GM18907 (cell line): ENCODE measurements around the gene CRB1.

Experiments
- ATAC-seq: cut with Tn5 transposase; IDR thresholded peaks from one replicate; pipeline ENCODE4 v1.9.1; 2021; ENCODE audit warnings: mild to moderate bottlenecking, moderate library complexity; ENCODE audit not compliant: unreplicated experiment

CRB1 gene

DNA sequence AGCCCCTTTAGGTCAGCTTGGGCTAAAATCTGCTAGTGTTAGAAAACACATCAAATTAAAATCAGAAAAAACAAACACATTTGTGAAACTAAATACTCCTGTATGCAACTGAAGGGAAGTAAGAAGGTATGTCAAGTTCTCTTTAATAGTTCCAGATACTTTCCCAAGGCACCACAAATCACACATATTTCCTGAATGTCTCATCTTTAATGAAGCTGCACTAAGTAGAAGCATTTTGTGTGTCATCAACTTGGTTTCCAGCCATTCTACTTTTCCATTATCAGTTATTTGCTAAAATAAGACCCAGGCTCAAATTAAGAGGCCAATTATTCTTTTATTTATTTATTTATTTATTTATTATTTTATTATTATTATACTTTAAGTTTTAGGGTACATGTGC, 34.7 kb downstream of the CRB1 start:
- ATAC-seq, result no peak

DNA sequence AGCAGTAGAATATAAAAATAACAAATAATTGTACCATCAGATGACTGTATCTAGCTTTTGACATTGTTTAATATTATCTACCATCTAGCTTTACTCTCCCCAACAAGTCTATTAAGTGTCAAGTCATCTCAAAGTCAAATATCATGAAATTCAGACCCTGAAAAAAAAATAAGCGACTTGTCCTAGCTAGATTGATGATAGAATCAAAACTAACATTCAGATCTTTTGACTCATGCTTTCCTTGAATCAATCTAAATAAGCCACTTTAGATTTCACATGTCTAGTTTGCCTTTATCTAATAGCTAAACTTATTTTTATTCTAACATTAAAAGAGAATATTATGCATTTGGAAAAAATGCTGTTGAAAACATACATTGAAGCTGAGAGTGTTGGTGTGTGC, 35.4 kb downstream of the CRB1 start:
- ATAC-seq, result no peak

DNA sequence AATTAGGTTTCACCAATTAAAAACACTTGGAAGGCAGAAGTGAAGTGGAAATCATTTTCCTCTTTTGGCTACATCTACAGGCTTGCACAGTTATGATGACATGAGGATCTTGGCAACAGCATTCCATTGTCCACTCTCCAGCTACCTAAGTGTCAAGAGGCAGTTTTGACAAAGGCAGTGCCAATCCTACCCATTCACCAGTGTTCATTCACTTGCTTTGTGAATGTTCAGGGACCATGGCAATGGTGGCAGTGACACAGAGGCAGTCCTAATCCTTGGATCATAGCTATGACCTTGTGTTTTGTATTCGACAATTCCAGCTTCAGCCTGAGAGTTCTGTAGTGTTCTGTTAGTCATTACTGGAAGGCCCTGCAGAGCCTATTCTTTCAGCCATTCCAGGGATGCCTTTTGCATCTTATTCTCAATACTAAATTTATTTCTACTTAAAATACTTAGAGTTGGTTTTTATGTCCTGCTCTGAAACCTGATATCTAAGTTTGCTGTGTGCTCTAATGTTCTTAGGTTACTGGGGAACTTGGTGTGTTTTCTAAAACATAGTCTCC, 36.7 kb downstream of the CRB1 start:
- no peak for ATAC-seq

DNA sequence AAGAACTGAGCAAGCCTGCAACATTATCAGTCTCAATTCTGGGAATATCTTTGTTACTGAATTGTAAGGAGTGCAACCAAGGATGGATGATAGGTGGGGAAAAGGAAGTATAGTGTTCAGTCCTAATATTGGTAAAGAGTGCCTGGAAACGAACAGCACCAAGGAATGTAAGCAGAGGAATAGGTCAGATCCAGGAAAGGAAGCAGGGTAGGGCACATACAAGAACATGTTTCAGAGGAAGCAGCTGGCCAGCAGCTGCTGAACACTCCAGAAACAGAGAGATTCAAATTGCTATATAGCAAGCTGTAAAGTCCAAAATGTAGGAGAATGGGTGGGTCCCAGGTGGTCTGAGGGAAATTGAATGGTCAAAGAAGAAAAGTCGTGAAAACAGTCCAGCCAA, 37.9 kb downstream of the CRB1 start:
- no peak for ATAC-seq

DNA sequence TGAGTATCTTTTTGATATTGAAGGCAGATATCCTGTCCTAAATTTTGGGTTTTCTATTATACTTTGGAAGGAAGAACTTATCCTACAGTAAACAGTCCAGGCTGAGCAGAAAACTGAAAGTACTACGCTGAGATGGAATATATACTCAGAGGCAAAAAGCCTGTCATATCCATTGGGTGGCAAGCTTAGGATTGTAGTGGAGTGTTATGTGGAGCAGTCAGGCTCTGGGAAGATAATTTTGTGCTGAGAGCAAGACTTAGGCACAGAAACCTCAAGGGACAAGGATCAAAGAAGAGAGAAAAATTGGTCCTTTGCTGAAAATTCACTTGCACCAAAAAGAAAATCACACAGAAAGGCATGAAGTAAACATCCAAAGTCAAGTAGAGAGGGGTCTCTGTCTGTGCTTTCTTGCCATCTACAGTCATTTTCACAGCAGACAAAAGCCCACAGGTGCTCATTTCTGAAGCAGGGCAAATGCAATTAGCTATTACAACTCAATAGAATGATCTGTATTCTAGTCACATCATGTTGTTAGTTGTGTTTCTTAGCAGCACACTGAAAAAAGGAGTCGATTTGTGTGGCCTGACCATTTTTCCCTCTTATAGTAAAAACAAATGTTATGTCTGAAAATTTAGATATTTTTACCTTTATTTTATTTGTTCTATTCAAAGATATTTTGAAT, 38.5 kb downstream of the CRB1 start:
- ATAC-seq, result no peak

DNA sequence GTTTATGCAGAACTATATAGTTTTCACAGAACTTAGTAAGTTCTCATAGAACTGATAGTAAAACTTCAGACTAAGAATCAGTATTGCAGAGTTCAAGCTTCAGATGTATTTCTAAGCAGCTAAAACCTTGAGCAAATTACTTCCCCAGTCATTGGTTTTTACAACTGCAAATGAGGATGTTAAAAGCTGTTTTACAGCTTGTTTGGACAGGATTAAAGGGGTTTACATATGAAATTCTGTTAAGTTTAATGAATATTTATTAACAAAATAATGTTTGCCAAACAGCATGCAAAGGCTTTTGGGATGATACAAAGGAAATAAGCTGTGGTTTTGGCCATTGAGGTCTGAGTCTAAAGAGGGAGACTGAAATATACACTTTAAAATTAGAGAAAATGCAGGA, 39.1 kb downstream of the CRB1 start:
- no peak for ATAC-seq

DNA sequence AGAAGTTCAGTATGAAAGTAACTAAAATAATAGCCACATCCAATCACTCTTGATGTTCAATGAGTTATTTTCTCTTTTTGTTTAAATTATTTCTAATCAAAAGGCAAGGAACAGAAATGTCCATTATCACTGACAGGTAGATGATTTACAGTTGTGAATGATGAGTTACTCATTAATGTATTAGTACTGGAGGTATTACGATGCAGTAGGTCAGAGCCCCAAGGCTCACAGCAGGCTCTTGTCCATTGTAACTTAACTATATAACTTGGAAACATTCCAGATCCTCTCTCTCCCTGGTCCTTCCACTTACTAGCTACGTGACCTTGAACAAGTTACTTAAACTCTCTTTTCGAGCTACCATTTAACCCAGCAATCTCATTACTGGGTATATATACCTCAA, 39.5 kb downstream of the CRB1 start:
- no peak for ATAC-seq

DNA sequence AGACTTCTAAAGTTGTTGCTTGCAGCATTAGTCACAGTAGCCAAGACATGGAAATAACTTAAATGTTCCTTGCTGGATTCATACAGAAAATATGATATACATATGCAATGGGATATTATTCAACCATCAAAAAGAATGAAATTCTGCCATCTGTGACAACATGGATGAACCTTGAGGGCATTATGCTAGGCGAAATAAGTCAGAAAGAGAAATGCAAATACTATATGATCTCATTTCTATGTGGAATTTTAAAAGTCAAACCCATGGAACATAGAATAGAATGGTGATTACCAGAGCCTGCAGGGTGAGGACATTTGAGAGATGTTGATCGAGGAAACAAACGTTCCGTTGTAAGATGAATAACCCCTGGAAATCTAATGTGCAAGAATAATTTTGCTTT, 43.0 kb downstream of the CRB1 start:
- ATAC-seq, result no peak

DNA sequence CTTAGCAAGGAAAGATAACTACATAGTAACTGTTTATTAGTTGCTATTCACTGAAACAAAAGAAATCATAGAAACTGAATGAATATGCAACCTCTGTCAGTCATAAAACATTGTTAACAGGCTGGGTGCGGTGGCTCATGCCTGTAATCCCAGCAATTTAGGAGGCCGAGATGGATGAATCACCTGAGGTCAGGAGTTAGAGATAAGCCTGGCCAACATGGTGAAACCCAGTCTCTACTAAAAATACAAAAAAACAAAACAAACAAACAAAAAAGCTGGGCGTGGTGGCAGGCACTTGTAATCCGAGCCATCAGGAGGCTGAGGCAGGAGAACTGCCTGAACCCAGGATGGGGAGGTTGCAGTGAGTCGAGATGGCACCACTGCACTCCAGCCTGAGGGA, 44.1 kb downstream of the CRB1 start:
- no peak for ATAC-seq

DNA sequence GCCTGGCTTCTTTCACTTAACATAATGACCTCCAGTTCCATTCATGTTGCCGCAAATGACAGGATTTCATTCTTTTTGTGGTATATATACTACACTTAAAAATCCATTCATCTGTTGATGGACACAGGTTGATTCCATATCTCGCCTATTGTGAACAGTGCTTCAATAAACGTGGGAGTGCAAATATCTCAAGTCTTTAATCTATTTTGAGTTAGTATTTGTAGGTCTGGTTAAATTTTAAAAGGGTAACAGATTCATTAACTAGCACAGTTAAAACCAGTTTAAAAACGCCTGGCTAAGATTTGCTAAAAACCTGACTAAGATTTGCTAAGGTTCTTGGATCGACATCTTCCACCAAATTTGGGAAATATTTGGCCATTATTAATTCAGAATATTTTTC, 45.7 kb downstream of the CRB1 start:
- ATAC-seq, result no peak

DNA sequence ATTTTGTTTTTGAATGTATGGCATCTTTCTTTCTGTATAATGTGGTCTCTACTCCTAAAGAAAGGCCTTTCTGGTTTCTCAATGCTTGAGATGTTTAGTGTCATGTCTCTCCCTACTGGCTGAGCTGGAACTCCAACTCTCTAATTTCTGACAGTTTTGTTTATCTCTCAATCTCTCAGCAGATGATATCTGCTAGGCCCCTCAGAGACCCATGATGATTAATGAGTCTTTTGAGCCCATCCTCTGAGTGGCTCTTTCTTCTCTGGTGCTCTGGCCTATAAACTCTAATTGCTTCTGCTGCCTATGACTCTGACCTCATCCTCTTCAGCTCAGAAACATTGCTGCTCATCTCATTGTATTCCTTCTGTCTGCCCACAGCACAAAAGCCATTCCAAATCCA, 46.6 kb downstream of the CRB1 start:
- no peak for ATAC-seq

DNA sequence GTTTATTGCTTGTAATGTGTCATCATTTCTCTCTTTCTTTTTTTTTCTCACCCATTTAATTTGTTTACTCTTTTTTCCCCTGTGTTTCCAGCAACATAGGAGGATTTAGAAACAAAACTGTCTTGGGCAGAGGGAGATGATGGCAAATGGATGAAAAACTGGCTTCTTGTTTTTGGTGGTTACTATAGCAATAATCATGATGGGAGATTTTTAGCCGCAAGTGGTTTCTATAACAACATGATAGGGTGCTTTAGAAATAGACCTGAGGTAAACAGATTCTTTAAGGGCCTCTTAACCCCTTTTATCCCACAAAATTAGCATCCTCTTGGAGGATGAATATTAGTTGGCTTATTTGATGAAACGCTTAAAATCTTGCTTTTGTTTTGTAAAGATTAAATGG, 51.6 kb downstream of the CRB1 start:
- ATAC-seq, result no peak

DNA sequence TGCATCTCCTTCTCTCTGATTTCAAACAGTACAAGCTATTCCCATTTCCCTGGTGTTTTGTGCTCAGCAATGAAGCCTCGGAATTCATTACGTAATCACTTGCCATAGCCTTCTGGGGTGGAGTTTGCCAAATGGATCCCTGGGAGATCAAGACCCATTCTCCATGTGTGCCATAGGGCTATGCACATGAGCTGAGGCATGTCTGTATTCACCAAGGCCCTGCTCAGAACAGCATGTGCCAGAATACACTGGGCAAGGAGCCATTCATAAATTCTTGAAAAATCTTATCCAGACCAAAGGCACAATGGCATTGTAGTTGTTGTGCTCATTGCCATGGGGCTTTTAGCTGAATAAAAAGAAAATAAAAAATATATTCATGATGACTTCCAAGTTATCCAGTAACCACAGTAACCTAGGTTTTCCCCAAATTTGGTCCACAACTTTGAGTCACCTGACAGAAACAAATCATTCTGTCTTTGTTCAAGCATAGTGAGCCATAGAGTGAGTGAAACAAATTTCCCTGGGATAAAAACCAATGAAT, 53.0 kb downstream of the CRB1 start:
- no peak for ATAC-seq

DNA sequence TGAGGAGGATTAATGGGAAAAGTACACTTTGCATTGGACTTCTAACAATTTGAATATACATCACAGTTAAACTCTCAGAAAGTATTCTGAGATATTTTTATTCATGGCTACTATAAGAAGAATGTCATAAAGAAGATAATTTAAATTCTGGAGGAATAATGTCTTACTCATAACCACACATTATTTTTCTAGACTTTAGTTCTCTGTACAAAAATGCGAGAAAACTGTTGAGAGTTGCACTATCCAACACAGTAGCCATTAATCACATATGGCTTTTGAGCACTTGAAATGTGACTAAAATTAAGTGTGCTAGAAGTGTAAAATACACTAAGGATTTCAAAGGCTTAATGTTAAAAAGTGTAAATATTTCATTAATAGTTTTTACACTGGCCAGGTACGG, 53.8 kb downstream of the CRB1 start:
- ATAC-seq, result no peak

DNA sequence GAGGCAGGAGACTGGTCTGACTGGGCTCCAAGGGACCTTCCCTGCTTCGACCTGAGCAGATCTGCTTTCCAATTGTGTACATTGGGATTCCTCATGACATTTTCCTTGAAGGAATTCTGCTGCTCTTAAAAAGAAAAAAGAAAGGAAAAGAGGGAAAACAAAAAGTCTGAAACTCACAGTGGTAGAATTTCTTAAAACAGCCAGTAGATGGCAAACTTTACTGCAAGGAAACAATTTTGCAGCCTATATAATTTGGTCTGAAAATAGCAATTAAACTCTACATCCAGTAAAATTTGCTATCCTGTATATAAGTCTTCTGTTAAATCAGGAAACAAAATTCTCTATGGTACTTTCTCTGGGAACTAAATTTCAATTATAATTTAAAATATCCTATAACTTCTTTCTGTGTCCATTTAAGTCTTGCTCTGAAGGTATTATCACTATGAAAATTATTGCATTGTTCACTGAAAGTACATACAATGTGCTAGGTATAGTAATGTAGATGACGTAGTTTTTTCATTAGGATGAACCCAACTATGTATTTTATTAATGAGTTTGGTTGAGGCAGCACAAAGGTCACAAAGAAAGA, 59.8 kb downstream of the CRB1 start:
- ATAC-seq, result no peak

DNA sequence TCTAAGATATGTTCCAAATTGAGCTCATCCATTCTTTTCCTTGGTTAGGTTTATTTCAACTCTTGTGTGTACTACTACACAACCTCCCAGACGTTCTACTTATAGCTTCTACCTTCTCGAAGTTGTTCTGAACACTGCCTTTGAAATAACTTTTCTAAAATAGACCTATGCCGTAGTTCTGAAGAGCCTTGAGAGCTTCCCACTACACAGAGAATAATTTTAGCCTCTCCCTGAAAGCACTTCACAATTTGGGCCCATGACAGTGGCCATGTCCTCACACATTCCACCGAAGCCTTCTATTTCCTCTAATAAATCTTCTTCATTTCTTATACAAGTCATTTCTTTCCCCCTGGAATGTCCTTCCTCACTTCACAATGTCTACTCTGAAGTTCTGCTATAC, 62.2 kb downstream of the CRB1 start:
- no peak for ATAC-seq

DNA sequence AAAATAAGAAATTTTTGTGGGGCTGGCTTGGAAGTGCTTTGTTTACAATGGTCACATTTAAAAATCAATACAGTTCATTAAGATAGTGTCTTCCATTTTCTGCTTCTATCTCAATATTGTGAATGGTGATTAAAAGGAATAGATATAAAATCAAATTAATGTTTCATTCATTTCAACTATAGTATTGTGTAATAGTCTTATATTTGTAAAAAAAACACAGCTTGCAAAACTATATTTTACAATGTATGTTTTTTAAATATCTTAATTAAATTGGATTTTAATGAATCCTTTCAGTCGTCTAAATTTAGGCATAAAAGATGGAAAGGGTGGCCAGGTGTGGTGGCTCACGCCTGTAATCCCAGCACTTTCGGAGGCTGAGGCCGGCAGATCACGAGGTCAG, 63.5 kb downstream of the CRB1 start:
- ATAC-seq, result no peak

DNA sequence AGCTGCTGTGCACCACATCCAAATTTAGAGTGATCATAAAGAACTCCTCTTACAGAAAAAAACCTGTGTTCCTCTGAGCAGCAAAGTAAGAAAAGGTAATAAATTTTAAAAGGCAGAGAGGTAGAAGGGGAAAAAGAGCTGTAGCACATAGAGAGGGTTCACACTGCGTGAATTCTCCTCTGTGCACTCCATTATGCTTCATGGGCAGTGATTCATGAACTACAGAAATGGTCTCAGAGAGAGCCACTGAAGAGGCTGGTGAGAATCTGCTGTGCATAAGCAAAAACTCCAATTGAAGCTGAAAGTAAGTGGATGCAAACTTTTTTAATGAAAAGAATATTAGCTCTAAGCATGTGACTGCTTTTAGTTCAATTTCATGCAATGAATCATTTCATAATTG, 65.0 kb downstream of the CRB1 start:
- no peak for ATAC-seq

DNA sequence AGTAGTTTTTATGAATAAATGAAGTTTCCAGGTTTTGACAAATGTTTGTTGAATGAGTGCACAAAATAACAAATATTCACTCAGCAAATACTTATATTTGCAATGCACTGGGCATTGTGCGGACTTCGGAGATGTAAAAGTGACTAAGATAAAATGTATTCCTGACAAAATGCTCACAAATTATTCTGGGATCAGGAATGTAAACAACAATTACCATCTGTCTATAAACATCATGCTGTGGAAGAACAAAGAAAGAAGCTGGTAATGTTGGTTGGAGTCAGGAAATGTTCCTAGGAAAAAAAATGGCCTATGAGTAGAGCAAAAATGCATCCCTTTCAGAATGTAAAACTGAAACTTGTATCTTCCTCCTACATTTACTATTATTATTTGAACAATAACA, 68.5 kb downstream of the CRB1 start:
- no peak for ATAC-seq

DNA sequence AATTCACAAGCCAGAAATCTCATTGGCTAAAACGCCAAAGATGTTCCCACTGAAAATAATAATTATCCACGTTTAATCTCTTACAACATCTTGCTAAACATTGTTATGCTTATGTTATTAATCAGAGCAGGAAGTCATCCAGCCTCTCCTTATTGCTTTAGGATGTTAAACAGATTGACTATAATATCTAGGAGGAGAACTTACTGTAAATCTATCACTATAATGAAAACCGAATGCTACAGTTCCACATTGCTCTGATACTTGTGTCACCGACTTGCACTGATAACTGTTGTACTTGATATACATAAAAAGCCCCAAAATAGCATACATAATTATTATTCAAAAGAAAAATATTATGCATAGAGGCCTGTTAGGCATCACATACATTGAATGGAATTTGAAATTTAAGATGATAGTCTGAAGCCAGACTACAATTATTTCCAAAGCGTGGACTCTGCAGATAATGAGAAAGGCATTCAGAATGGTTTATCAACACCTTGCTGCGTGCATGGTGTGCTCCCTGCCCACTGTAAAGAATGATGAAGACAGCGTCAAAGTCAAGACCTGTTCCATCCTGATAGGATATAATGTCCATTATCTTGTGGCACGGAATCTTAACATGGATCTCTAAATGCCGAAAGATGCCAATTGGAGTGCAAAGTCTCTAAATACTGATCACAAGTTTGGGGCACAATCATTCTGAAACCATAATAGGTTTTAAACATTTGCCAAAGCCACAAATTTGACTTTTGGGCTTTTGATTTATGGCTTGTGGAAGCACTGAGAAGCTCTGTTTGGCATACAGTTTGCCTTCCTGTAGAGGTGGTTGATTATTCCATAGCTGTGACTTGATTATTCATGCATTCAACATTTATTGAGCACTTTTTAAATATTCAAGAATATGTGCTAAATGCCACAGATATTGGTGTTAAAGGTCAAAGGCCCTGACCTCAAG, 71.3 kb downstream of the CRB1 start:
- ATAC-seq, result no peak

DNA sequence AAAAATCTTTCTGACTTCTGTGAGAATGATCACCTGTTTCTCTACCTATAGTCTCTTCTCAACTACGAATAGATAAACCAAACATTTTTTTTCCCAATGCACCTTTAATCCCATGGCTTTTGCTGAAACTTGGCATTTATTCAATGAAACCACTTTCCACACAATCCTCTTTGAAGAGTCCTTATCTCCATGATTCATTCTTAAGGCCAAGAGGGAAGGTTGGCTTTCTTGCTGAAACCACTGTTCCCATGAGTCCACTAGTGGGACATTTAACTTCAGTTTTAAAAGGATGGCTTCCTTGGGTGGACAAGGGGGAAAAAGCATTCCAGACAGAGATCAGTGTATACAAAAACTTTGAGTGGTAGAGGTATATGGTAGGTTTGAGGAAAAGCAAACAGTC, 73.6 kb downstream of the CRB1 start:
- ATAC-seq, result no peak
